Kidney (tissue), 14 donors: ENCODE measurements around the gene RAB6B. TPM values are rescaled to one million over a fixed set of nuclear protein-coding genes. Genes with fewer than 3 reads are reported as not detected.

ENCODE experiments used
- DNase-seq, 5 donors: peaks; one replicate each; pipeline ENCODE4 v3.0.0-alpha.2; 2013 to 2020
- FAIRE-seq: peaks from 2 replicates; lab custom pipeline; 2012; peaks lifted over from hg19 to GRCh38; lab: Jason Lieb, UNC
- H3K27ac ChIP-seq, 2 donors: one replicate each; pipeline ENCODE4 v1.7.0; 2013; ENCODE audit warnings: low read depth in 2 of 2, low read length in 2 of 2, inconsistent platforms in 1 of 2
- H3K27me3 ChIP-seq: one replicate; pipeline ENCODE4 v1.7.1; 2013; ENCODE audit warnings: low read length, inconsistent platforms; ENCODE audit not compliant: control insufficient read depth, insufficient read depth
- H3K36me3 ChIP-seq, 3 donors: one replicate each; pipeline versions ENCODE4 v1.7.0 to v1.7.1; 2013; ENCODE audit warnings: low read length in 3 of 3, control low read depth in 1 of 3, inconsistent platforms in 1 of 3; ENCODE audit not compliant: insufficient read depth in 3 of 3, control insufficient read depth in 2 of 3
- H3K4me1 ChIP-seq, 3 donors: one replicate each; pipeline versions ENCODE4 v1.7.0 to v1.7.1; 2013; ENCODE audit warnings: low read length in 3 of 3, inconsistent platforms in 1 of 3, low read depth in 1 of 3; ENCODE audit not compliant: control insufficient read depth in 2 of 3, insufficient read depth in 2 of 3
- H3K4me3 ChIP-seq, 3 donors: one replicate each; pipeline versions ENCODE4 v1.7.0 to v1.8.1; 2013; ENCODE audit warnings: low read length in 3 of 3, control low read depth in 1 of 3, inconsistent platforms in 1 of 3
- H3K9ac ChIP-seq, 3 donors: one replicate each; pipeline versions ENCODE4 v1.7.0 to v1.7.1; 2013; ENCODE audit warnings: low read length in 3 of 3, control low read depth in 1 of 3, inconsistent platforms in 1 of 3
- H3K9me3 ChIP-seq, 3 donors: one replicate each; pipeline versions ENCODE4 v1.7.0 to v1.7.1; 2013; ENCODE audit warnings: low read length in 3 of 3, control low read depth in 1 of 3, inconsistent platforms in 1 of 3; ENCODE audit not compliant: control insufficient read depth in 2 of 3, insufficient read depth in 1 of 3
- intact Hi-C: fragments of 100-400 bp; cut with DNase I; formaldehyde crosslinking; loops from one replicate; pipeline ENCODE4 v1.11.1; 2022
- polyA plus RNA-seq: library from polyadenylated mRNA; stranded (reverse); fragments of 350-450 nt; fragmentation: Illumina TruSeq; extraction: RNeasy Lipid Tissue Mini Kit (QIAGEN cat#74804); gene quantifications from one replicate; pipeline ENCODE4 v1.2.3, GENCODE V29; 2014; ENCODE audit warnings: low read depth, low replicate concordance; ENCODE audit not compliant: insufficient read depth
- total RNA-seq: library from RNA; stranded (reverse); fragmentation: NEBNext Ultra II Directional; extraction: Animal tissue kit (Norgen Biotek cat#: 25700); gene quantifications from one replicate; pipeline ENCODE4 v1.2.1, GENCODE V29; 2021
- TF ChIP-seq, protein P1 (sequence below): IDR thresholded peaks from 3 replicates; pipeline ENCODE4 v1.5.1; 2012; ENCODE audit warnings: mild to moderate bottlenecking, moderate library complexity, borderline replicate concordance; ENCODE audit not compliant: insufficient read depth; ENCODE audit errors: extremely low read depth
- donor health status: control.
- donor health status: control.
- donor health status: control.
- donor health status: control.
- donor health status: control.
- donor health status: DM: yes; HTN: yes; CAD: no.
- donor health status: Normal renal cell carcinoma (clear cell type).

RAB6B gene
- total and polyA plus RNA-seq, 2 donors from 2014 or later = 6.6 to 17.7 TPM

DNA sequence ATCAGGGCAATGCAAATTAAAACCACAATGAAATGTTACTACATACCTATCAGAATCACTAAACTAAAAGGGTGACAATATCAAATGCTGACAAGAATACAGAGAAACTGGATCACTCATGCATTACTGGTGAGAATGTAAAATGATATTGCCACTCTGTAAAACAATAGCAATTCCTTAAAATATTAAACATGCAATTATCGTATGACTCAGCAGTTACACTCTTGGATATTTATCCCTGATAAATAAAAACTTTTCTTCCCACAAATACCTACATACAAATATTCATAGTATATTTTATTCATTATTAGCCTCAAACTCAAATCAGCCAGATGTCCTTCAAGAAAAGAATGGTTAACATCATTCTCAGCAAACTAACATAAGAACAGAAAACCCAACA lies 25.9 kb upstream of the RAB6B start:
- no peaks in the 10 kb centered on the region for H3K27me3 ChIP-seq
- no peak overlapping the region for H3K27ac ChIP-seq
- intact Hi-C loops = no loop called here
- H3K9ac ChIP-seq = no peak overlapping the region
- no peak overlapping the region for H3K4me3 ChIP-seq
- FAIRE-seq = no peak
- H3K36me3 ChIP-seq = no peaks in the 10 kb centered on the region
- no peaks in the 10 kb centered on the region for H3K9me3 ChIP-seq
- DNase-seq = no peak
- H3K4me1 ChIP-seq = no peaks in the 10 kb centered on the region
- TF ChIP-seq, protein P1, sequence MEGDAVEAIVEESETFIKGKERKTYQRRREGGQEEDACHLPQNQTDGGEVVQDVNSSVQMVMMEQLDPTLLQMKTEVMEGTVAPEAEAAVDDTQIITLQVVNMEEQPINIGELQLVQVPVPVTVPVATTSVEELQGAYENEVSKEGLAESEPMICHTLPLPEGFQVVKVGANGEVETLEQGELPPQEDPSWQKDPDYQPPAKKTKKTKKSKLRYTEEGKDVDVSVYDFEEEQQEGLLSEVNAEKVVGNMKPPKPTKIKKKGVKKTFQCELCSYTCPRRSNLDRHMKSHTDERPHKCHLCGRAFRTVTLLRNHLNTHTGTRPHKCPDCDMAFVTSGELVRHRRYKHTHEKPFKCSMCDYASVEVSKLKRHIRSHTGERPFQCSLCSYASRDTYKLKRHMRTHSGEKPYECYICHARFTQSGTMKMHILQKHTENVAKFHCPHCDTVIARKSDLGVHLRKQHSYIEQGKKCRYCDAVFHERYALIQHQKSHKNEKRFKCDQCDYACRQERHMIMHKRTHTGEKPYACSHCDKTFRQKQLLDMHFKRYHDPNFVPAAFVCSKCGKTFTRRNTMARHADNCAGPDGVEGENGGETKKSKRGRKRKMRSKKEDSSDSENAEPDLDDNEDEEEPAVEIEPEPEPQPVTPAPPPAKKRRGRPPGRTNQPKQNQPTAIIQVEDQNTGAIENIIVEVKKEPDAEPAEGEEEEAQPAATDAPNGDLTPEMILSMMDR = no peak

DNA sequence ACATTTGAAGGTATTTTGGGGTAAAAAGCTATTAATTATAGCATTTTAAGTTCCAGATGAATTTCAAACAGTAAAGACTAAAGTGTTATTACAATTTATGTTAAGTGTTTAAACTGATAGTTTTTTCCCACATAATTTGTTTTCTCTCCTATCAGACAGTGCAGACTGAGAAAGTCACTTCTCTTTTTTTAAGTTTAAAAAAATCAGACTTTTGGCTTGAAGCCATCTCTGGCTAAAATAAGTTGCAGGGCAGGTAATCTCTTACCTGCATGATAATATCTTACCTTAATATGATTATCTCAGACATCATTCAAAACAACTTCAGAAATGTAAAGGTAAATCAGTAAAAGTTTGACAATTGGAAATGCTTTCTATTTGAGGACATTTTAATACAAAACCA lies 21.5 kb upstream of the RAB6B start:
- no peak for FAIRE-seq

DNA sequence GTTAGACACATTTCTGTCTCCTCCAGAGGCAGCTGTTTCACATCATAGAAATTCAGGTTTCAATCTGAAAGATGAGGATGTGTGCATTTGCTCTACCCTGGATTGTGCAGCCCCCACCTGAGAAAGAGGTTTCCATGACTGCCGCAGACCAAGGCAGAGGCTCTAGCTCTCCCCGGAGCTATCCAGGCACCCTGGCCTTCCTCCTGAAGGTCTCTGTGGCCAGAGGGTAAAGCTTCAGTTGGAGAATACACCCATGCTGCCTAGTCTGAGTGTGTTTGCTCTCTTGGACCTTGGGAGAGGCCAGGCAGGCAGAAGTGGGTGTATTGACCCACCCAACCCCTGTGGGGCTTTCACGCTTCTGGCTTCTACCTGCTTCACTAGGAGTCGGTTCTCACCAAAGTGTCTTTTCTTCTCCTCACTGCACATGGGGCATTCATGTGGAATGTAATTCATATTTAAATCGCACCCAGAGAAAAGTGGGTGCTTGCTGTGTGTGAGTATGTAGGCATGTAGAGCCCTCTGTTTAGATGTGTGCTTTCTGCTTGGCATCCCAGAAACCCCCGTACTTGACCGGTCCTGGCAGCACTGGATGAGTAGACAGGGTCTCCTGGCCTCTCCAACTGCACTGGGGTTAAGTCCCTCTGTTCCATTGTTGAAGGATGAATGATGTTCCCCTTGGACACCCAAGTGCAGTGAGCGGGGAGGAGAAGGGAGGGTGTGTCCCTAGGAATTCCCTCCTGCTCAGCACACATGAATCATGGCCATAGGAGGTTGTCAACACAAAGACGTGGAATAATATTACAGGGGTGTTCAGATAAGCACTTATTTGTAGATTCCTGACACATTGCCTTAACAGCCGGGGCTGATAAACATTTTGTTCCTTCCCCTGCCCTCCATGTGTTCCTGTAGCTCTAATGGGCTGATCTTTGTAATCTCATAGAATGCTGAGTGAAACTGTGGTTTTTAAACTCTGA lies 20.3 kb upstream of the RAB6B start:
- TF ChIP-seq, protein P1 = no peak
- intact Hi-C loops = no loop called here
- no peak overlapping the region for H3K9ac ChIP-seq
- FAIRE-seq = no peak
- H3K9me3 ChIP-seq = no peaks in the 10 kb centered on the region
- no peak overlapping the region for H3K27ac ChIP-seq
- H3K4me1 ChIP-seq = no peaks in the 10 kb centered on the region
- DNase-seq = peak in 1 of 5 donors; percentile 7
- H3K36me3 ChIP-seq = no peaks in the 10 kb centered on the region
- no peak overlapping the region for H3K4me3 ChIP-seq
- H3K27me3 ChIP-seq = no peaks in the 10 kb centered on the region

More for the DNA sequence above, 21.5 kb upstream of the RAB6B start:
- Histone ChIP-seq H3K27me3 (no peaks in the 10 kb centered on the region), H3K36me3 (no peaks in the 10 kb centered on the region), H3K4me3 (no peak overlapping the region), H3K4me1 (no peaks in the 10 kb centered on the region), H3K9me3 (no peaks in the 10 kb centered on the region), H3K27ac (no peak overlapping the region), H3K9ac (no peak overlapping the region)
- intact Hi-C loops = no loop called here
- TF ChIP-seq, protein P1 = no peak
- no peak for DNase-seq
